ENCODE measurements around the gene MAFF. TPM values are rescaled to one million over a fixed set of nuclear protein-coding genes. Genes with fewer than 3 reads are reported as not detected.

The MAFF gene
- total and polyA plus RNA-seq, 12 donors = 2.9 to 21.4 (median 6.0) TPM

- peak in 2 of 8 donors; percentile 12 to 26 for ATAC-seq
- Histone ChIP-seq H3K4me1 (peaks cover 26 to 92% (median 84%) of the 10 kb centered on the region in 9 donors), H3K27ac (peak overlapping the region; percentile 63 to 93 (median 83)), H3K27me3 (no peaks in the 10 kb centered on the region), H3K4me3 (peak overlapping the region in 6 of 10 donors; percentile 6 to 31 (median 24)), H3K9me3 (no peaks in the 10 kb centered on the region), H3K36me3 (no peaks in the 10 kb centered on the region)
- intact Hi-C loops (cut with DNase I) = no loop called here
- TF ChIP-seq, protein P1, sequence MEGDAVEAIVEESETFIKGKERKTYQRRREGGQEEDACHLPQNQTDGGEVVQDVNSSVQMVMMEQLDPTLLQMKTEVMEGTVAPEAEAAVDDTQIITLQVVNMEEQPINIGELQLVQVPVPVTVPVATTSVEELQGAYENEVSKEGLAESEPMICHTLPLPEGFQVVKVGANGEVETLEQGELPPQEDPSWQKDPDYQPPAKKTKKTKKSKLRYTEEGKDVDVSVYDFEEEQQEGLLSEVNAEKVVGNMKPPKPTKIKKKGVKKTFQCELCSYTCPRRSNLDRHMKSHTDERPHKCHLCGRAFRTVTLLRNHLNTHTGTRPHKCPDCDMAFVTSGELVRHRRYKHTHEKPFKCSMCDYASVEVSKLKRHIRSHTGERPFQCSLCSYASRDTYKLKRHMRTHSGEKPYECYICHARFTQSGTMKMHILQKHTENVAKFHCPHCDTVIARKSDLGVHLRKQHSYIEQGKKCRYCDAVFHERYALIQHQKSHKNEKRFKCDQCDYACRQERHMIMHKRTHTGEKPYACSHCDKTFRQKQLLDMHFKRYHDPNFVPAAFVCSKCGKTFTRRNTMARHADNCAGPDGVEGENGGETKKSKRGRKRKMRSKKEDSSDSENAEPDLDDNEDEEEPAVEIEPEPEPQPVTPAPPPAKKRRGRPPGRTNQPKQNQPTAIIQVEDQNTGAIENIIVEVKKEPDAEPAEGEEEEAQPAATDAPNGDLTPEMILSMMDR (IDR thresholded peaks at IDR 0.05) = no peak
- DNase-seq = no peak
- WGBS, 2 donors = 70 to 73% methylated on average over 4 of the region's 4 CpGs
Measured at GRCh38 chr22:38257650-38258250, 56.0 kb downstream of the MAFF start.

DNA sequence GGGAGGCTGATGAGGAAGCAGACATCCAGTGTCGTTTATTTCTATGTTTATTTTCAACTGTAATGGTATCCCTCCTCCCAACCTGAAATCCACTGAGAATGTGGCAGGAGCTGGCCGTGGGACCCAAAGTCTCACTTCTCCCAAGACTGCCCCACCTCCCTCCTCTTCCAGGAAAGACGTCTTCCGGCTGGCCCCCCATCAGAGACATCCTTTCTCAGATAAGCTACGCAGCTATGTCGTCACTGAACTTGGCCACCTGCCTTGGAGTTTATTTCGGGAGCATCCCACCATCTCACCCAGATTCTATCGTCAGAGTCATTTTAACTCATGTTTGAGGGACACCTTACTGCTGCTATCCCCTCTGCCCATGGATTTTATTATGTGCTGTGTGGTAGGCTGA is 57.1 kb downstream of the MAFF start:
- intact Hi-C loops (cut with DNase I) = no loop called here
- H3K4me3 ChIP-seq = no peak overlapping the region
- no peaks in the 10 kb centered on the region for H3K9me3 ChIP-seq
- ATAC-seq (peak; percentile 48 to 87 (median 68)), DNase-seq (peak; percentile 68 to 95)
- peaks cover 0 to 11% (median 0%) of the 10 kb centered on the region in 9 donors for H3K36me3 ChIP-seq
- TF ChIP-seq, protein P1 (IDR thresholded peaks at IDR 0.05) = no peak
- H3K27me3 ChIP-seq = no peaks in the 10 kb centered on the region
- peaks cover 26 to 95% (median 87%) of the 10 kb centered on the region in 9 donors for H3K4me1 ChIP-seq
- H3K27ac ChIP-seq = peak overlapping the region; percentile 63 to 93 (median 83)
- WGBS, 2 donors = 8 to 12% methylated on average over 8 of the region's 8 CpGs

GRCh38 chr22:38259370-38259769 is 57.6 kb downstream of the MAFF start:
- DNase-seq (no peak), ATAC-seq (no peak)
- WGBS, 2 donors = 73 to 83% methylated on average over 8 of the region's 8 CpGs
- H3K4me3 ChIP-seq = no peak overlapping the region
- intact Hi-C loops (cut with DNase I) = no loop called here
- peaks cover 0 to 15% (median 0%) of the 10 kb centered on the region in 9 donors for H3K36me3 ChIP-seq
- TF ChIP-seq, protein P1 (IDR thresholded peaks at IDR 0.05) = no peak
- H3K27ac ChIP-seq = peak overlapping the region in 9 of 10 donors; percentile 63 to 93 (median 85)
- H3K9me3 ChIP-seq = no peaks in the 10 kb centered on the region
- peaks cover 26 to 95% (median 83%) of the 10 kb centered on the region in 9 donors for H3K4me1 ChIP-seq
- no peaks in the 10 kb centered on the region for H3K27me3 ChIP-seq

- peak in 1 of 8 donors; percentile 2 for ATAC-seq
- intact Hi-C loops (cut with DNase I) = loop anchor here in 2 of 10 donors (5.0 to 10.0 kb wide), 2 partner anchors 51 to 94 kb away; no protein-coding TSS in a partner anchor
Measured at GRCh38 chr22:38260761-38261681, 59.2 kb downstream of the MAFF start.

More at GRCh38 chr22:38260761-38261681, 59.2 kb downstream of the MAFF start:
- Histone ChIP-seq H3K27me3 (no peaks in the 10 kb centered on the region), H3K27ac (peak overlapping the region; percentile 48 to 93 (median 80)), H3K4me1 (peaks cover 31 to 97% (median 87%) of the 10 kb centered on the region in 9 donors), H3K36me3 (peaks cover 0 to 16% (median 0%) of the 10 kb centered on the region in 9 donors), H3K4me3 (no peak overlapping the region), H3K9me3 (no peaks in the 10 kb centered on the region)
- TF ChIP-seq, protein P1 (IDR thresholded peaks at IDR 0.05) = no peak
- DNase-seq = no peak
- 53% methylated on average over 15 of the region's 15 CpGs for WGBS, 2 donors

Data from heart right ventricle (tissue), 16 donors.